Endothelial cell of coronary artery (primary cell): Measurements from ENCODE around the gene ORC1. TPM values are rescaled to one million over a fixed set of nuclear protein-coding genes. Genes with fewer than 3 reads are reported as not detected.

ENCODE experiments used
- total RNA-seq: library from RNA; depleted of rRNA; stranded (reverse); fragments of >200 nt; gene quantifications from 2 replicates; pipeline ENCODE4 v1.2.3, GENCODE V29; 2014

The ORC1 gene
- total RNA-seq = 1.9 and 6.7 TPM in 2 replicates

GRCh38 chr1:52404116-52404974 lies at the start of gene ORC1, which contains the start of gene PRPF38A:
Gene ORC1 (minus strand): TSS chr1:52404423. CDS start chr1:52402223, 2,200 bp downstream.
Gene PRPF38A (plus strand): TSS chr1:52404602. CDS start chr1:52404750, 148 bp downstream.

GRCh38 chr1:52365746-52366516 lies 38.3 kb downstream of the ORC1 start, which contains the start of gene CC2D1B:
Gene CC2D1B (minus strand): TSS chr1:52366205. CDS start chr1:52364620, 1,585 bp downstream.

Other genes starting within 250 kb of the ORC1 start
- gene CC2D1B, start 38.2 kb downstream of the ORC1 start, total RNA-seq = 17.9 and 22.8 TPM in 2 replicates
- gene PRPF38A, start 179 bp upstream of the ORC1 start, total RNA-seq = 8.9 and 9.4 TPM in 2 replicates
- 16.8 and 24.8 TPM in 2 replicates for gene TUT4, start 148.7 kb upstream of the ORC1 start, total RNA-seq
- gene GPX7, start 197.9 kb upstream of the ORC1 start, total RNA-seq = 16.3 and 16.7 TPM in 2 replicates
- gene SHISAL2A, start 228.7 kb upstream of the ORC1 start, total RNA-seq = not detected in 2 replicates